GM19467 (cell line): ENCODE data around the gene CEACAM6.

Experiments
- ATAC-seq: cut with Tn5 transposase; IDR thresholded peaks from one replicate; pipeline ENCODE4 v1.9.1; 2021; ENCODE audit warnings: mild to moderate bottlenecking, moderate library complexity; ENCODE audit not compliant: unreplicated experiment

CEACAM6 gene

DNA sequence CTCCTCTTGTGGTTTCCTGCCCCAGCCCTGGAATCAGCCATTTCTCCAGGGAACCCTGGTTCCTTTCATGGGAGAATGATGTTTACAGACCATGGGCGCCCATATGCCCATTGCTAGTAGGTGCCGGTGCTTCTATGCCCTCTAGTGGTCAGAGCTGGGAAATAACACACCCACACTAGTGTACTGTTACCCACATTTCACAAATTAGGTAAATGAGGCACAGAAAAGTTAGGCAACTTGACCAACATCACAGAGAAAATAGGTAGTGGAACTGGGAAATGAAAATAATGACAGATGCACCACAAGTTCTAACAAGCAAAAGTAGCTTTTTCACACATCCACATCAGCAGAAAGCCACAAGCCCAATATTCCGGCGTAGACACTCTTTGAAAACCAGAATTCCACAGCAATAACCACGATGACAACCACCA, 39.7 kb downstream of the CEACAM6 start:
- peak; percentile 66 for ATAC-seq

DNA sequence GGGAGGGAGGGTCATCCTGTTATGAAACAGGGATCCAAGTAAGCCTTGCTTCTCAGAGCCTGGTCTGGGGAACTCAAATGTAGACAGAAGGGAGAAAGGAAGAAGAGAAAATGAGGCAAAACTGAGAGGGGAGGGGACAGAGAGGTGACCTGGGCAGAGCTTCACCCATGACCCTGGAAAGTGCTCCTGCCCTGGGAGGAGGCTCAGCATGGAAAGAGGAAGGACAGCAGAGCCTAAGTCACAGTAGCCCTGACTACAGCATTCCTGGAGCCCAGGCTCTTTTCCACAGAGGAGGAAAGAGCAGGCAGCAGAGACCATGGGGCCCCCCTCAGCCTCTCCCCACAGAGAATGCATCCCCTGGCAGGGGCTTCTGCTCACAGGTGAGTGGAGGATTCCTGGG, 41.0 kb downstream of the CEACAM6 start, which contains the start of gene CEACAM3:
Gene CEACAM3, plus strand, starts transcription at position 226 of the 400 bp plus-strand sequence. Its CDS starts 91 bp downstream, at position 317.
- no peak for ATAC-seq

DNA sequence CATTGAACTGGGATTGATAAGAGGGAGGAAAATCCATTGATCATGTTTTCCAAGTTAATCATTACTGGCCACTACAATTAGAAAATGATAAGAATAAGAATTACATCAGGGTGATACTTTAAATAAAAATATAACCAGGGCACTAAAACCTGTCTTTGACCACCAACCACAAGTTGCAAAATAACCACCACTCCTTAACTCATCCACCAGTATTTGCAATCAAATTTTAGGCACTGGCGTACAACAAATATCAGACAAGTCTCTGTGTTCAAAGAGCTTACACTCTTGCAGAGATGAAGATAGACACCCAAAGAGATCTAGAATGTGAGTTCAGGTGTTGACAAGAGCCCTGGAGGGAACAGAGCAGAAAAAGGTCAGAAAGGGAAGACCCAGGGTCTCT, 41.6 kb downstream of the CEACAM6 start:
- no peak for ATAC-seq

DNA sequence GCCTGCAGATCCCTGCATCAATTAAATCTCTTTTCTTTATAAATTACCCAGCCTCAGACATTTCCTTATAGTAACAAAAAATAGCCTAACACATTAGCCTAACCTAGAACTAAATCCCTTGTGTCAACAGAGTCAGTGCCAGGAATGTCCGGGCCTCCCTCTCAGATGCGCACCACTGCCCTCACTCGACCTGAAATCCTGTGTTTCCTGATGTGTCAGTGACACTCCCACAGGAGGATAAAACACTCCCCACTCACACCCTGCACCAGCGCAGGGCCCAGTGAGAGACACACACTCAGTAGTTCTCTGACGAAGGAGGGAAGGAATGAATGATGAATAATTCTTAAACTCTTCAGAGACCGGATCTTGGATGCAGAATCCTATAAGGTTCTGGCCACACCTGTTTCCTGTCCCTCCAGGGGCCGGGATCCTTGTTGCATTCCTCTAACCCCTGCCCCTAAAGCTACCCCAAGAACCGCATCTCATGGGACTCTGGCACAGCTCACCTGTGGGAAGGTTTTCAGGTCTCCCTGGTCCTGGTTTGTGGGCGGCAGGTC, 44.2 kb downstream of the CEACAM6 start:
- no peak for ATAC-seq

DNA sequence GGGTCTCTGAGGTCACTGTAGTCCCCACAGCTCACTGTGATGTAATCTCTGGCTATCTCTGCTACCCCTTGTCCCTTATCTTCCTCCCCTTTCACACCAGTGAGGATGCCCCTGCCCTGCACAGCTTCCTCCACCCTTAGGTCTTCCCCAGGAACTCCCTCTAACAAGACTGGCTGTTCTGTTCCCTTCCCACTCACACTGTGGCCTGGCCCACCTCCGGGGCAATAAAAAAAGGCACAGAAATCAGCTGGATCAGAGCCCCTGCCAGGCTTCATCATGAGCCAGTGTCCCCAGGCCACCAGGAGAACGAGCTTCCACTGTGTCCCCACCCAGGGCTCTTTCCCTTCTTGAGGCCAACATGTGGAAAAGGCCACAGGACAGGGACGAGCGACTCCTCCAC, 45.7 kb downstream of the CEACAM6 start:
- ATAC-seq, result no peak

DNA sequence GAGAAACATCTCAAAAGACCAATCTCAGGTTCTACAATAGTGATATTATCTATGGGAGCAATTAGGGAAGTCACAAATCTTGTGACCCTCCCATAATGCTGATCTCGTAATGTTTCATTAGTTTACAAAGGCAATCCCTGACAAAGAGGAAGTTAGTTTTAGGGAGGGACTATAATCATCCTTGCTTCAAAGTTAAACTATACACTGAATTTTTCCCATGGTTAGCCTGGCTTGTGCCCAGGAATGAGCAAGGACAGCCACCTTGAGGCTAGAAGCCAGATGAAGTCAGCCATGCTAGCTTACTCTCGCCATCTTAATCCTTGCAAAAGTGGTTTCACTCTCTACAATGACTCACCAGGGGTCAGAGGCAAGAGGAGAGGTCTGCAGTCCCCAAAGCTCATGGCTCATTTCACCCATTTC, 46.5 kb downstream of the CEACAM6 start:
- ATAC-seq, result no peak

DNA sequence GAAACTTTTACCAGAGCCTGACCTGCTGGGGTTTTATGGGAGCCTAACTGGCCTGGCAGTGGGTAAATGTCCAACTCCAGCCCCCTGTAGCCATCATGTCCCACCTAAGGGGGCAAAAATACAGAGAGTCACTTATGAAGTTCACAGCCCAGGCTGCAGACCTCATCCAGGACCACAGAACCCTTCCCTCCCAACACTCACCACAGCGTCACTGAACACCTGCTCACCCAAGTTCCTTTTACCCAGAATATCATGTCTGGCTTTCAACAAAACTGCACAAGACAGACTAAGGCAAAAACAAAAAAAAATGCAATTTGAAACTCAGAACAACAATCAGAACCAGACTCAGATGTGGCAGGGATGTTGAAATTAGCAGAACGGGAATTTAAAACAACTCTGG, 47.4 kb downstream of the CEACAM6 start:
- ATAC-seq, result no peak

DNA sequence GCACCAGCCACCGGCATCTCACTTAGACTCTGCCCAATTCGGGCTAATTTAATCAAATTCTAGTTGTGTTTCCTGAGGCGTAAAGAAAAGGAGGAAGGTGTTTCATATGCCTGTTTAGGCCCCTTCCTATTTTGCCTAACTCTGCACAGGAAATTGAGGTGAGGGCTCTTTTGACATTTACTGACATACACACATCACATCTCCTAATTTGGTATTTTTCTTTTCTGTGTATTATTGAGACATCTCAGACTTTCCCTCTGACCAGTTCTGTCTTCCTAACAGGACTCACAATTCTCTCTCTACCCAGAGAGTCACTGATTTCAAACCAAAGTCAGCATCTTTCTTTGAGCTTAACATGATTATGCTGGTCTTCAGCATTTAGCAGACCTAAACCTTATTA, 49.0 kb downstream of the CEACAM6 start:
- no peak for ATAC-seq

DNA sequence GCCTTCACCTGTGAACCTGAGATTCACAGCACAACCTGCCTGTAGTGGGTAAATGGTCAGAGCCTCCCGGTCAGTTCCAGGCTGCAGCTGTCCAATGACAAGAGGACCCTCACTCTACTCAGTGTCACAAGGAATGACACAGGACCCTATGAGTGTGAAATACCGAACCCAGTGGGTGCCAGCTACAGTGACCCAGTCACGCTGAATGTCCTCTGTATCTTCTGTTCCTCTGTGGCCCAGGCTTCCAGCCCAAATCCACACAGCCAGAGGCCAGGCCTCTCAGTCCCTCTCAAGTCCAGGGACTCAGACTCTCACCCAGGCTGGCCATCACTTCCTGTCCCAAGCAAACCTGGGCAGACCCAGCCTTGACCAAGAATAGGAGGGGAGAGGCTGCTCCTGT, 51.8 kb downstream of the CEACAM6 start:
- no peak for ATAC-seq

DNA sequence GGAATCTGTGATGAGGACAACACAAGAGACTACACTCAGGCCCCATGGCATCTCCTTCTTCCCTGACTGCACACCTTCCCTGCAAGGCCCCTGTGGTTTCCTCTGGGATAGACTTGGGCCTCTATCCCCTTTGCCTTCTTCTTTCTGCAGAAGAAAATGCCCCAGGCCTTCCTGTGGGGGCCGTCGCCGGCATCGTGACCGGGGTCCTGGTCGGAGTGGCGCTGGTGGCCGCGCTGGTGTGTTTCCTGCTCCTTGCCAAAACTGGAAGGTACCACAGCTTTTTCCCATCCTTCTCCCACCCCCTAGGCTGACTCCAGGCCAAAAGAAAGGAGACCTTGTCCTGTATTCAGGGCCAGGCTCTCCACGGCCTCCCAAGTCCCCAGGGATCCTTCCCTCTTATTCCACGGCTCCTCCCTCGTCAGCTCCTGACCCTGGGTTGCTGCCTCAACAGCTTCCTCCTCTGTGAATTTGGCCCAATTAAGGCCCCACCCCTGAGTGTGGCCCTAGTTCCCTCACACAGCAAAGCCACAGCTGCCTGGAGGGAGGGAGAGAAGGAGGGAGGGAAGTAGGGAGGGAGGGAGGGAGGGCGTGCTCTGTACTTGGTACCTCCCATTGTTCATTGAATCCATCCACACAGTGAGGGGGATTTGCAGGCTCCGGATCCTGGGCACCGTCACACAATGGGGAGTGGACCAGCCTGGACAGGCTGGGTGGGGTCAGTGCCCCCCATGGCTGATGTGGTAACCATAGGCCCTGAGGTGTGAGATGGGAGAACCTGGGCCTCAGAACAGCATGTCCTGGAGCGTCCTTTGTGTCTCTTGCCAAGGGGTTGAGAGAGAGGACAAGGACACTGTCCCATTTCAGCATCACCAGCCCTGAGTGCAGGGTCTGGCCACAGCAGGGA, 53.6 kb downstream of the CEACAM6 start:
- no peak for ATAC-seq

DNA sequence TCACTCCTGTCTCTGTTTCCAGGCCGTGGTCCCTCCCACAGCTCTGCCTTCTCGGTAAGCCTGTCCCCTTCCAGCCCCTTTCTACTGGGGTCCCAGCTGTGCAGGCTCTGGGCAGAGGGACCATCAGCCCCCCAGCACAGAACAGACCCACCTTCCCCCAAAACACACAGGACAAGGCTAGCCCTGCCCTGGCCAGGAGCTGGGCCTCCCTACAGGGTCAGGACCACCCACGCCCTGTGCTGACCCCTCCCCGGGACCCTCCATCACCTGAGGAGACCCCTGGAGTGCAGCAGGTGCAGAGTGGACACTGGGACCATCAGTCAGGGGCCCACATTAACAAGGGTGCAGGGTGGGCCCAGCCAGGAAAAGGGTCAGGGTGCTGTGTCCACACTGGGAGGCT, 55.0 kb downstream of the CEACAM6 start:
- ATAC-seq, result no peak

DNA sequence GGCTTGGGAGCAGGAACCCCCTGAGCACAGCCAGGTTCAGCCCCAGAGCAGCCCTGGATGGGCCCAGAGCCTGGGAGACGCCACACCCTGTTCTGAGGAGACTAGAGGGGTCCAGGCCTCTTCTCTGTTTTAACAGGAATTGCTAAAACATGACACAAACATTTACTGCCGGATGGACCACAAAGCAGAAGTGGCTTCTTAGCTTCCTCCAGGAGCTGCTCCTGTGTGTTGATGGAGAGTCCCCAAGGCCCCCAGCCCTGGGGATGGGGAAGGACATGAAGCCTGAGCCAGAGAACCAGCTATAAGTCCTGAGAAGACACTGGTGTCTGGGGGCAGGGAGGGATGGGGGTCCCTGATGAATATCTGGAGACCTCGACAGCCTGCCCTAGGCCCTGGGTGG, 55.7 kb downstream of the CEACAM6 start:
- no peak for ATAC-seq

DNA sequence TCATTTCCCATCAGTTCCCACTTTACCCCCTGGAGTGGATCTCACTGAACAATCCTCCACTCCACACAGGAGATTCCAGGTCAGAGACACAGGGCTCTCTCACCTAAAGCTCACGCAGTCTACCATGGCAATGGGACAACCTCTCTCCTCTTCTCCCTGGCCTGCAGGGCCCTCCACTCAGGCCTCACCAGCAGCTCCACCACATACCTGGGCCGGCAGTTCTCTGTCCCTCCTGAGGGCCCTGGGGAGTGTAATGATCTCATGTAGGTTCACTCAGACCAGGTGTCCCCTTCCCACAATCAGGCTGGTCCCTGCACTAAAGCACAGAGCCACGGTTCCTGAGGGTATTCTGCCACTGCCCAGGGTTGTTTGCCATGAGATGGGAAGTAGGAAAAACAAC, 56.7 kb downstream of the CEACAM6 start:
- ATAC-seq, result no peak

DNA sequence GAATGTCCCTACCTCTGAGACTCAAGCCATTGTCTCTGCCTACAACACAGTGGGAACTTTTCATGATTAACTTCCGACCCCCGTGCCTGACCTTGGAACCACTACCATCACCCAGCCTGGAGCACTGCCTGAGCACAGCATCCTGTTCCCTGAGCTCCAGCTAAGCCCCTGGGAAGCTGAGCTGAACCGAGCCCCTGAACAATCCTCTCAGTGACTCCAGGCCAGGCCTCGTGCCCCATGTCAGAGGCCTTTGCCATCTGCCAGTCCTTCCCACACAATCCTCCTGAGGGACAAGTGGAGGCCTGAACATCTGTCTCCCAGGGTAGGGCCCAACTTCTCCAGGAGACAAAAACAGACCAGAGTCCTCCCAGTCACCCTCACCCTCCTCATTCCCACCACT, 58.6 kb downstream of the CEACAM6 start:
- no peak for ATAC-seq

DNA sequence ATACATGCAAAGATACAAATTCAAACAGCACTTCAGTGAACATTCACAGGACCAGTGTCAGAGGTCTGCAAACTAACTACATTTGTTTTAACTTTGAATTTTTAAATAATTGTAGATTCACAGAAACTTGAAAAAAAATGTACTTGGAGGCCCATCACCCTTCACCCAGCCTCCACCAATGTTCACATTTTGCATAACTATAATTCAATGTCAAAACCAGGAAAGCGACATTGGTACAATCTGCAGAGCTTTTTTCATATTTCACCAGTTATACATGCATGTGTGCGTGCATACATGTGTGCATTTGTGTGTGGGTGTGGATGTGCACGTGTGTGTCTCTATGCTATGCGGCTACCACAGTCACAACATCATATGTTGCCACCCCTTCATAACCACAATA, 60.0 kb downstream of the CEACAM6 start:
- ATAC-seq, result no peak

DNA sequence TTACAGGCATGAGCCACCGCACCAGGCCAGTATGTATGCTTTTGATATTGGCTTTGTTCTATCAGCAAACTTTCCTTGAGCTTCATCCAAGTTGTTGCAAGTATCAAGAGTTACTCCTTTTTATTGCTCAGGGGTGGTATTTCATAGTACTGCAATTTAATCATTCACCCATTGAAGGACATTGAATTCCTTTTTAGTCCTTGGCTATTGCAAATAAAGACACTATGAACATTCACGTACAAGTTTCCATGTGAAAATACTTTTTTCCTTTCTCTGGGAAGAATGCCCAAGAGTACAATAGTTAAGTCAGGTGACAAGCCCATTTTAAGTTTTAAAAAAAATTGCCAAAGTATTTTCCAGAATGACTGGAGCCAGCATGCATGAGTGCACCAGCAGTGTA, 61.4 kb downstream of the CEACAM6 start:
- ATAC-seq, result no peak

DNA sequence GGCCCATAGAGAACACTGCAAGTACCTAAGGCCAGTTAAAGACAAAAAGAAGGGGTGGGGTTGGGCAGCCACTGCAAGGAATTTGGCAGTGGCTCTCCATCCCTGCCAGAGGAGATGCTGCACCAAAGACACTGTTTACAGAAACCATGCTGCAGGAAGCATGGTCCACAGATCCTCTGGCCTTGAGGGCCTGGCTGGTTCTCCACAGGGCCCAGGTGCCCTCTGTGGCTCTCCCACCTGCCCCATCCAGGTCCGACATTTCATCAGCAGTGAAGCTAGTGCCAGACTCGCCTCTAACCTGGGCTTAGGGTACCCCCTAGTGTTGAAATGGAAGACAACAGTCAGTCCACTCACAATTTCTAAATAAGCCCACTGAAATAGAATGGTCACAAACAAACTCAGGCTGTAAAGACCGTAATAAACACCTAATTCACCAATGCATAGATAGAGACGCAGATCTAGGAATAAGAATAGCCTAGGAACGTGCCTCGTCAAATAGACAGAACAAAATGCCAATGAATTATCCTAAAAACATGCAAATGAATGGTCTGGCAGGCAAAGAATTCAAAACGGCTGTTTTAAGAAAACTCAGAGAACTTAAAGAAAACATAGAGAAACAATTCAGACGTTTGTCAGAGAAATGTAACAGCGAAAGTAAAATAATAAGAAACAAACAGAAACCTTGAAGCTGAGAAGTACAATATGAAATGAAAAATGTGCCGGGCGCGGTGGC, 65.8 kb downstream of the CEACAM6 start:
- ATAC-seq, result no peak
